GM18909 (cell line): ENCODE data around the gene HJURP.
"Not testable (repeated sequence)": the region's sequence is repeated elsewhere in the genome, so short reads cannot be mapped to it uniquely, and the experiment has no call there.

Experiments used
- ATAC-seq: cut with Tn5 transposase; IDR thresholded peaks from one replicate; pipeline ENCODE4 v1.9.1; 2021; ENCODE audit warnings: mild to moderate bottlenecking; ENCODE audit not compliant: unreplicated experiment, poor library complexity

HJURP gene

GRCh38 chr2:233854241-233854981 is at the start of gene HJURP:
HJURP (minus strand) TSS chr2:233854535; CDS start chr2:233854500, 35 bp downstream.
- ATAC-seq, result peak; percentile 96

- ATAC-seq, result no peak
Observed at GRCh38 chr2:233901884-233902283, 47.5 kb upstream of the HJURP start.

- ATAC-seq, result no peak
Observed at GRCh38 chr2:233901367-233901766, 47.0 kb upstream of the HJURP start.

GRCh38 chr2:233896253-233896652 is 41.9 kb upstream of the HJURP start:
- ATAC-seq, result not testable (repeated sequence)

GRCh38 chr2:233892793-233893192 is 38.5 kb upstream of the HJURP start:
- no peak for ATAC-seq

- ATAC-seq, result no peak
Observed at GRCh38 chr2:233882353-233882752, 28.0 kb upstream of the HJURP start.

GRCh38 chr2:233872125-233872524 is 17.8 kb upstream of the HJURP start:
- ATAC-seq, result not testable (repeated sequence)

- no peak for ATAC-seq
Observed at GRCh38 chr2:233871432-233871831, 17.1 kb upstream of the HJURP start.

GRCh38 chr2:233867993-233868532 is 13.7 kb upstream of the HJURP start, which contains the start of gene MSL3B:
MSL3B (minus strand) TSS chr2:233868386.
- ATAC-seq, result peak; percentile 78

GRCh38 chr2:233866479-233866878 is 12.1 kb upstream of the HJURP start:
- ATAC-seq, result no peak

GRCh38 chr2:233865838-233866237 is 11.5 kb upstream of the HJURP start:
- ATAC-seq, result no peak

- no peak for ATAC-seq
Observed at GRCh38 chr2:233862261-233862768, 8.0 kb upstream of the HJURP start.

GRCh38 chr2:233858331-233858730 is 4.0 kb upstream of the HJURP start:
- no peak for ATAC-seq

- ATAC-seq, result no peak
Observed at GRCh38 chr2:233857511-233858141, 3.3 kb upstream of the HJURP start.

- no peak for ATAC-seq
Observed at GRCh38 chr2:233856184-233856583, 1.8 kb upstream of the HJURP start.

- ATAC-seq, result no peak
Observed at GRCh38 chr2:233855345-233855744, 1.0 kb upstream of the HJURP start.

- no peak for ATAC-seq
Observed at GRCh38 chr2:233853883-233854240, 473 bp downstream of the HJURP start.

- ATAC-seq, result no peak
Observed at GRCh38 chr2:233853353-233853752, 982 bp downstream of the HJURP start.

- no peak for ATAC-seq
Observed at GRCh38 chr2:233852056-233852455, 2.3 kb downstream of the HJURP start.

GRCh38 chr2:233851169-233851568 is 3.2 kb downstream of the HJURP start:
- ATAC-seq, result no peak

- ATAC-seq, result no peak
Observed at GRCh38 chr2:233850745-233851144, 3.6 kb downstream of the HJURP start.
